ENCODE data around the gene RUNX2. TPM values are rescaled to one million over a fixed set of nuclear protein-coding genes. Genes with fewer than 3 reads are reported as not detected.

RUNX2 gene
- total and polyA plus RNA-seq, 2 of the 8 experiments (the other 6 are each of a cell fraction or from before 2014, with no cell fraction given): 0.26 to 1.2 TPM

- no peak overlapping the region for H3K4me2 ChIP-seq (ENCODE audit: insufficient read depth in 1 of 2, low read depth in 2 of 2, low read length in 2 of 2)
- 86% methylated on average over 3 of the region's 3 CpGs; no CpG with 5 or more reads in 1 of the 2 experiments for WGBS, 2 experiments (ENCODE audit: extremely low coverage in 1 of 2, insufficient coverage in 1 of 2, insufficient read length in 1 of 2, insufficient replicate concordance in 2 of 2, low coverage in 1 of 2, low lambda C conversion rate in 2 of 2, missing lambda C conversion rate in 1 of 2)
- no peak overlapping the region for H4K8ac ChIP-seq (ENCODE audit: extremely low read depth, insufficient read depth, low read length)
- no peak overlapping the region for H2BK12ac ChIP-seq (ENCODE audit: low read depth, low read length)
- H3K23ac ChIP-seq (ENCODE audit: insufficient read length): no peak overlapping the region
- no peaks in the 10 kb centered on the region for H4K20me1 ChIP-seq (replicated peaks in 1 of 2; ENCODE audit: control insufficient read depth in 1 of 2, insufficient read depth in 2 of 2, low read length in 2 of 2)
- no peak overlapping the region for H2BK20ac ChIP-seq (ENCODE audit: low read length)
- H3K9me3 ChIP-seq (ENCODE audit: insufficient read depth in 2 of 2, low read depth in 1 of 2, low read length in 1 of 2): no peaks in the 10 kb centered on the region
- H3K36me3 ChIP-seq (ENCODE audit: control insufficient read depth in 2 of 4, insufficient read depth in 4 of 4, low read length in 3 of 4): no peaks in the 10 kb centered on the region
- no peak overlapping the region for H3K56ac ChIP-seq (replicated peaks; ENCODE audit: insufficient read length, low read depth, low read length)
- H3K9ac ChIP-seq (replicated peaks in 1 of 4; ENCODE audit: extremely low read depth in 1 of 4, low read depth in 3 of 4, low read length in 3 of 4): no peak overlapping the region
- DNase-seq (ENCODE audit: low read depth in 1 of 2, low spot score in 2 of 2) (no peak), FAIRE-seq (no peak)
- H4K5ac ChIP-seq (ENCODE audit: insufficient read length, low read depth, low read length): no peak overlapping the region
- no peak overlapping the region for H3K4me3 ChIP-seq (ENCODE audit: extremely low read depth in 1 of 4, insufficient read depth in 2 of 4, low read depth in 3 of 4, low read length in 4 of 4)
- H3K14ac ChIP-seq (ENCODE audit: insufficient read length): no peak overlapping the region
- H2AFZ ChIP-seq (ENCODE audit: low read length): no peak overlapping the region
- no peak overlapping the region for H3K18ac ChIP-seq (ENCODE audit: extremely low read depth, low read length)
- no peak overlapping the region for H2BK15ac ChIP-seq (ENCODE audit: low read length)
- H4K91ac ChIP-seq (replicated peaks; ENCODE audit: insufficient read length, low read length): no peak overlapping the region
- no peaks in the 10 kb centered on the region for H3K23me2 ChIP-seq (ENCODE audit: low read depth, low read length)
- CTCF ChIA-PET (ENCODE audit: partially characterized antibody): no interaction called here
- no peaks in the 10 kb centered on the region for H3K79me1 ChIP-seq (ENCODE audit: low read depth, low read length)
- H2BK5ac ChIP-seq (ENCODE audit: low read depth, low read length): no peak overlapping the region
- H3K27ac ChIP-seq (ENCODE audit: low read depth, low read length): no peak overlapping the region
- TF ChIP-seq, protein P1, sequence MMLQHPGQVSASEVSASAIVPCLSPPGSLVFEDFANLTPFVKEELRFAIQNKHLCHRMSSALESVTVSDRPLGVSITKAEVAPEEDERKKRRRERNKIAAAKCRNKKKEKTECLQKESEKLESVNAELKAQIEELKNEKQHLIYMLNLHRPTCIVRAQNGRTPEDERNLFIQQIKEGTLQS (IDR thresholded peaks at IDR 0.05; ENCODE audit: insufficient read depth, low read depth, low read length): no peak
- no peak for TF ChIP-seq SRF (IDR thresholded peaks at IDR 0.05; ENCODE audit: low read depth, low read length)
- TF ChIP-seq CEBPB (IDR thresholded peaks at IDR 0.05; ENCODE audit: low read depth, low read length): no peak
- H2BK120ac ChIP-seq (replicated peaks; ENCODE audit: low read depth, low read length): no peak overlapping the region
- H2AK5ac ChIP-seq (ENCODE audit: low read depth, low read length): no peak overlapping the region
- POLR2A ChIA-PET (ENCODE audit: partially characterized antibody): no interaction called here
- H3K4ac ChIP-seq (replicated peaks; ENCODE audit: insufficient read length, low read depth, low read length): no peak overlapping the region
- no peaks in the 10 kb centered on the region; a peak in 1 of 7 replicates for H3K4me1 ChIP-seq (replicated peaks in 1 of 4; ENCODE audit: control insufficient read depth in 3 of 4, insufficient read depth in 4 of 4, low read length in 3 of 4)
- no peaks in the 10 kb centered on the region for H3K79me2 ChIP-seq (ENCODE audit: control insufficient read depth in 1 of 2, insufficient read depth in 2 of 2, low read length in 2 of 2)
- no peaks in the 10 kb centered on the region for H3K27me3 ChIP-seq (replicated peaks in 1 of 4; ENCODE audit: control insufficient read depth in 3 of 4, extremely low read depth in 1 of 4, insufficient read depth in 3 of 4, low read length in 3 of 4)
Observed at GRCh38 chr6:45699663-45700062, 371.5 kb downstream of the RUNX2 start.

Data from H1 (cell line).